GM19099 (cell line): Measurements from ENCODE around the gene DGKQ.

Experiments
- POLR2A ChIP-seq: IDR thresholded peaks from 3 replicates; pipeline ENCODE4 v1.6.1; 2011; ENCODE audit warnings: low read depth; ENCODE audit not compliant: insufficient read length; ENCODE audit errors: extremely low read depth

DGKQ gene

GRCh38 chr4:1014291-1015167, 41.2 kb upstream of the DGKQ start:
- no peak for TF ChIP-seq POLR2A

- no peak for TF ChIP-seq POLR2A
These were observed 40.1 kb upstream of the DGKQ start for GRCh38 chr4:1013225-1014073.

- no peak for TF ChIP-seq POLR2A
These were observed 38.8 kb upstream of the DGKQ start for GRCh38 chr4:1012034-1012739.

GRCh38 chr4:1011666-1012033, 38.3 kb upstream of the DGKQ start:
- no peak for TF ChIP-seq POLR2A

GRCh38 chr4:1011022-1011665, 37.8 kb upstream of the DGKQ start, which contains the start of gene FGFRL1:
Gene FGFRL1 (plus strand): TSS chr4:1011626. CDS start chr4:1012486, 860 bp downstream.
- TF ChIP-seq POLR2A = no peak

GRCh38 chr4:1010395-1011021, 37.1 kb upstream of the DGKQ start:
- no peak for TF ChIP-seq POLR2A

- TF ChIP-seq POLR2A = no peak
These were observed 36.4 kb upstream of the DGKQ start for GRCh38 chr4:1009542-1010394.

- no peak for TF ChIP-seq POLR2A
These were observed 35.6 kb upstream of the DGKQ start for GRCh38 chr4:1008840-1009541.

- no peak for TF ChIP-seq POLR2A
These were observed 33.5 kb upstream of the DGKQ start for GRCh38 chr4:1006856-1007255.

GRCh38 chr4:1004557-1005485, 31.5 kb upstream of the DGKQ start:
- TF ChIP-seq POLR2A = no peak

- TF ChIP-seq POLR2A = no peak
These were observed 30.7 kb upstream of the DGKQ start for GRCh38 chr4:1004071-1004418.

- no peak for TF ChIP-seq POLR2A
These were observed 30.1 kb upstream of the DGKQ start for GRCh38 chr4:1003271-1004070.
